Glomerular visceral epithelial cell (primary cell): ENCODE results near the gene TNIK.

Source experiments
- DNase-seq: peaks from one replicate; pipeline ENCODE4 v3.0.0-alpha.2; 2016; ENCODE audit errors: extremely low spot score

Gene TNIK

GRCh38 chr3:171362575-171362974 is 97.6 kb downstream of the TNIK start:
- no peak for DNase-seq

GRCh38 chr3:171358881-171359198 is 101.4 kb downstream of the TNIK start:
- peak; percentile 59 for DNase-seq

- DNase-seq: peak; percentile 50
These were observed 101.9 kb downstream of the TNIK start for GRCh38 chr3:171358181-171358880.

- DNase-seq: no peak
These were observed 102.5 kb downstream of the TNIK start for GRCh38 chr3:171357721-171358120.

- no peak for DNase-seq
These were observed 104.0 kb downstream of the TNIK start for GRCh38 chr3:171356251-171356650.

GRCh38 chr3:171354706-171355582 is 105.3 kb downstream of the TNIK start:
- no peak for DNase-seq

GRCh38 chr3:171354049-171354705 is 106.0 kb downstream of the TNIK start:
- DNase-seq: no peak

- DNase-seq: no peak
These were observed 106.8 kb downstream of the TNIK start for GRCh38 chr3:171353423-171353822.

GRCh38 chr3:171352387-171352935 is 107.7 kb downstream of the TNIK start:
- no peak for DNase-seq

- DNase-seq: peak; percentile 96
These were observed 108.5 kb downstream of the TNIK start for GRCh38 chr3:171351676-171352075.

GRCh38 chr3:171350364-171350763 is 109.8 kb downstream of the TNIK start:
- no peak for DNase-seq

- no peak for DNase-seq
These were observed 110.8 kb downstream of the TNIK start for GRCh38 chr3:171349392-171349791.

GRCh38 chr3:171348121-171348520 is 112.1 kb downstream of the TNIK start:
- DNase-seq: peak; percentile 51

GRCh38 chr3:171347301-171348039 is 112.7 kb downstream of the TNIK start:
- DNase-seq: no peak

GRCh38 chr3:171346582-171347300 is 113.5 kb downstream of the TNIK start:
- DNase-seq: no peak

GRCh38 chr3:171346019-171346418 is 114.2 kb downstream of the TNIK start:
- peak; percentile 42 for DNase-seq

- no peak for DNase-seq
These were observed 114.9 kb downstream of the TNIK start for GRCh38 chr3:171345107-171345843.

GRCh38 chr3:171343693-171344092 is 116.5 kb downstream of the TNIK start:
- DNase-seq: no peak

- no peak for DNase-seq
These were observed 117.3 kb downstream of the TNIK start for GRCh38 chr3:171342783-171343420.

- DNase-seq: no peak
These were observed 118.0 kb downstream of the TNIK start for GRCh38 chr3:171342200-171342599.
